IPS DF 4.7 (cell line): ENCODE results near the gene ITM2C.

Experiments
- DNase-seq: peaks from one replicate; pipeline ENCODE4 v3.0.0-alpha.2; 2013; ENCODE audit warnings: low spot score; ENCODE audit errors: extremely low read depth

Gene ITM2C

GRCh38 chr2:230850358-230850658 is 14.4 kb upstream of the ITM2C start:
- no peak for DNase-seq

DNA sequence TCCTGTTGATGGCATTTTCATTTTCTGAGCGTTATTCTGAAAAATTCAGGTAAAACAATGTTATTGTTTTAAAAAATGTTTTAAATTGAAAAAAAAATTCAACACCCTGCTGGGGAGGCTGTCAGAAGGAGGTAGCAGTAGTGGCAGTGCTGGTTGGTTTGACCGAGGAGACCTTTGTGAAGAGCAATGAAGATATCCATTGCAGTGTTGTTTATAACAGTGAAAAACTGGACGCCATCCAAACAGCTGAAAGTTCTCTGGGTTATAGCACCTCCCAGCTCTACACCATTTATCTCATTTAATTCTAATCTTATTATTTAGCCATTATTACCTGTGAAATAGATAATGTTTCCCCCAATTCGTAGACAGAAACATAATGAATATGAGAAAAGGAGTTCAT is 12.6 kb upstream of the ITM2C start:
- no peak for DNase-seq

DNA sequence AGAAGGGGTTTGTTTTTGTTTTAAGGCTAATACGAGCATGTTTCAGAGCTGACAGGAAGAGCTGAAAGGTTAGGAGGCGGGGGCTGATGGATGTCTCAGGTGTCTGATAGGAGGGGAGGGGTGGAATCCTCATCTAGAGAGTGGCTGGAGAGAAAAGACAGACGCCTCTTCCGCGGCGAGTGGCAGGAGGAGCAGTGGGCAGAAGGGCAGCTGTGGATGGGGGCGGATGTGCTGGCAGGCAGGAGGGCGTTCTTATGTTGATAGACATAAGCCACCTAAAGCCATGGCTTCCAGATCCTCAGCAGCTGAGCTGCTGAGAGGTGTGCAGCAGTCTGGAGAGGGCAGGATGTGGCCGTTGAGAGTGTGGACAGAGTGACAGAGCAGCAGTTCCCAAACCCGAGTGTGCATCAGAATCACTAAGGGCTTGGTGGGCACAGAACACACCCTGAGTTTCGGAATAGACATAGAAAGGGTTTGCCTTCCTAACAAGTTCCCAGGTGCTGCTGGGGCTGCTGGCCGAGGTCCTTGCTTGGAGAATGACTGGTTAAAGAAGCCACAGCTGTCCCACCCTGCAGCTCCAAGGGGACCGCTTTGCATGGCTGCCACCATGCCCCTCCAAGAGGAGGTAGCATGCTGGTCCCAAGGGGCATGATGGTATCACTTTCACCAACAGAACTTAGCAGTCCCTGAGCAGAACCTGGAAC is 3.0 kb upstream of the ITM2C start:
- no peak for DNase-seq

DNA sequence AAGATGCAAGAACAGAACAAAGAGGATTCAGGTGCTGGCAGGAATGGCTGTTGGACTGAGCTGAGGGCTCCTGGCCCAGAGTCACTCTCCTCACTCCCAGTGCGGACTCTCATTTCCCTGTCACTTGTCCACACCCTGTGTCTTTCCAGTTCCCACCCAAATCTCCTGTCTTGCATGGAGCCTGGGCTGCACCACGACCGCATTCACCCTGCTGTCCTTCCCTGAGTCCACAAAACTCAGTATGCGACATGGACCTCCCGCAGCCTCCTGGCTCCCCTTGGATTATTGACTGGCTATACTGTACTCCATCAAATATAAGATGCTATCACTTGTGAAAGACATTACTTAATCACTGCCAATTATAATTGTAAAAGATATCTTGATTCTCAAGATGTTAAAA is 2.5 kb upstream of the ITM2C start:
- DNase-seq: no peak

GRCh38 chr2:230863031-230863430 is 1.7 kb upstream of the ITM2C start:
- no peak for DNase-seq

- DNase-seq: no peak
Observed at GRCh38 chr2:230863442-230864121, 1.2 kb upstream of the ITM2C start.

GRCh38 chr2:230864122-230864604 is 579 bp upstream of the ITM2C start:
- no peak for DNase-seq

GRCh38 chr2:230865307-230865765 is 594 bp downstream of the ITM2C start:
- DNase-seq: no peak

DNA sequence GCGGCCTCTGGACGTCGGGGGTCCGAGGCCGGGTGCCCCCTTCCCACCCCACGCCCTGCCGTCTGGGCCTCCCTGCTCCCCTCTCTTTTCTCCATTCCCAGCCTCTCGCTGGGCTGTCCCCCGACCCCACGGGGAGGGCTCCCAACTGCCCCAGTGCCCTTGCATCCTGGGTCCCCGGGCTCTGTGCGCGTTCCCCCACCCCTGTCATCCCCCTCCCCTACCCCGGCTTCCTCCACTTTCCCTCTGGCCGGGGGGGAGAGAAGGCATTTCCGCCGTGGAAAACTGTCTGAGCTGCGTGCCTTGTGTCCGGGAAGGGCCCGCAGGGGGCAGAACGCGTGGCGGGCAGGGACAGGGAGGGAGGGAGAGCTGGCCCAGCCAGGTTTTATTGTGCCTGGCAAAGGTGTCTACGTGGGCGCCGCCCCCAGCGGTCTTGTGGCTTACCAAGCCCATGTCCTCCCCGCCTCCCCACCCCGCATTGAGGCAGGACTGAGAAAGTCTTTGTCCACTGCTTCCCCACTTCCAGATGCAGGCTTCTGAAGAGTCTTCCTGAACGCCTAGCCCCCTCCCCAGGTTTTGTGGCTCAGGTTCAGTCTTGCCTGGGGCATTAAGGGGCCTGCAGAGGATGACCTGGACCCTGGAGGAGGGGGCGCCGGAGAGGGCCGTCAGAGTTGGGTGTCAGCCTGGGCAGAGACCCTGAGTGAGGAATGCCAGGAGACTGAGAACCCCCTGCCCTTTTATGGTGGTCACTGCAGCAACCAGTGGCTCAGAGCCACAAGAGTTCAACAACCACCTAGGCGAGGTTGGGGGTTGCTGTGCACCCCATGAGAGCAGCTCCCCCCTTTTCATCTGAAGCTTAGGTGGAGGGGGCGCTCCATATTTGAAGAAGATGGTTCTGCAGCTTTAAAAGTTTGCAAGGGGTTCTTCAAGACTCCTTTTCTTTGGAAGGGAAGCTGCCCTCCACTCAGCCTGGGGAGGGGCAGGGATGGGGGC is 1.3 kb downstream of the ITM2C start:
- no peak for DNase-seq

DNA sequence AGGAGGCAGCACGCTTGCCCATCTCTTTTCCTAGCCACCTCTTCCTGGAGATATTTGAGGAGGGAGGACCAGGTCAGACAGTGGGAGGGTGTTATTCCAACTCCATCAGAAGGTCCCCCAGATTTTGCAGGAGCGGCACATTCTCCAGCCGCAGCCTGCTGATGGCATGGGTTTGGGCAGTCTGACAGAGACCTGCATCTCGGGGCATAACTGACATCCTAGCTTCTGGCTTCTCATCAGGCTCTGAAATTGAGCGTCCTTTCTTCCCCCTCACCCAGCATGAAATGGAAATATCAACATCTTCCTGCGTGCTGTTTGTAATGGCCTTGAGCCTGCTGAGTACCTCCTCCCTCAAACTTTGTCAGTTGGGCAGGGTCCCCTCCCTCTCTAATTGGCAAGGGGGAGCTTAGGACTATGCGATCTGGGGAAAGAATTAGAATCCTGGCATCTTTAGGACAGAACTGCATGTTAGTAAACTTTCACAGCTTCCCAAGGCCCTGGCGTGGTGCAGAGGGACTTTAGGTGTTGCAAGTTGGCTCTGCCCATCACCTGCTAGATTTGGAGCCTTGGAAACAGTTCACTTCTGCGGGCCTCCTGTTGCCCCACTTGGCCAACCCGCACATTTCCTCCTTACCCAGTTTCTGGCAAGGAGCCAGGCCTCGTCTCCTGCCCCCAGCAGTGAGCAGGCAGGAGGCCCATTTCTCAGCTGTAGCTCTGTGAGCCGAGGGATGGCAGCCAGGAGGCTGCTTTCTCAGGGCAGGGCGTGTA is 2.2 kb downstream of the ITM2C start:
- no peak for DNase-seq

- DNase-seq: no peak
Observed at GRCh38 chr2:230868161-230868946, 3.6 kb downstream of the ITM2C start.

GRCh38 chr2:230868947-230869913 is 4.5 kb downstream of the ITM2C start:
- DNase-seq: no peak

DNA sequence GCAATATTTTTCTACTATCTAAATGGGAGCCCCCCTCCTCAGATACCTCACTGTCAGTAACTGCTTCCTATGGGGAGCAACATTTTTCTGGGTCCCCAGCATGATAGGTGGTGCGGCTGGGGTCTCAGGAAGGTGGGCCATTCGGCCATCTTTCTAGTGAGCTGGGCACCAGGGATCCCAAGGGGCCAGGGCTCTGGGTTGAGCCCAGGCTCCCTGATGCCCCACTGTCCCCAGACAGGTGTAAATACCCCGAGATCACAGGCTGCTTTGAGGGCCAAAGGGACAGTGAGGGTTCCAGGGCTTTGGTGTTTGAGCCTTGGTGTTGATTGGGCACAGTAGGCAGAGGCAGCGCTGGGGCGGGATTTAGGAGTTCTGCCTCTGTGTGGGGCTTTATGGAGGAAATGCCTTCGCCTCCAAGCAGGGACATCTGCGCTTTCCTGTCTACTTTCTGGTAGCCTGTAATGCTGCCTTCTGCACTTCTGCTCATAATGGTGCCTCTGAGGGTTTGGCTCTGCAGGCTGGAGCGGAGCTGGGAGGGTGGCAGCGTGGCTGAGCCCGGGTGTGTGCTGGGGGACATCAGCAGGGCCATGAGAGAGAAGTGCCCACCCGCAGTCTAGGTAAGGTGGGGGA is 5.3 kb downstream of the ITM2C start:
- DNase-seq: no peak

DNA sequence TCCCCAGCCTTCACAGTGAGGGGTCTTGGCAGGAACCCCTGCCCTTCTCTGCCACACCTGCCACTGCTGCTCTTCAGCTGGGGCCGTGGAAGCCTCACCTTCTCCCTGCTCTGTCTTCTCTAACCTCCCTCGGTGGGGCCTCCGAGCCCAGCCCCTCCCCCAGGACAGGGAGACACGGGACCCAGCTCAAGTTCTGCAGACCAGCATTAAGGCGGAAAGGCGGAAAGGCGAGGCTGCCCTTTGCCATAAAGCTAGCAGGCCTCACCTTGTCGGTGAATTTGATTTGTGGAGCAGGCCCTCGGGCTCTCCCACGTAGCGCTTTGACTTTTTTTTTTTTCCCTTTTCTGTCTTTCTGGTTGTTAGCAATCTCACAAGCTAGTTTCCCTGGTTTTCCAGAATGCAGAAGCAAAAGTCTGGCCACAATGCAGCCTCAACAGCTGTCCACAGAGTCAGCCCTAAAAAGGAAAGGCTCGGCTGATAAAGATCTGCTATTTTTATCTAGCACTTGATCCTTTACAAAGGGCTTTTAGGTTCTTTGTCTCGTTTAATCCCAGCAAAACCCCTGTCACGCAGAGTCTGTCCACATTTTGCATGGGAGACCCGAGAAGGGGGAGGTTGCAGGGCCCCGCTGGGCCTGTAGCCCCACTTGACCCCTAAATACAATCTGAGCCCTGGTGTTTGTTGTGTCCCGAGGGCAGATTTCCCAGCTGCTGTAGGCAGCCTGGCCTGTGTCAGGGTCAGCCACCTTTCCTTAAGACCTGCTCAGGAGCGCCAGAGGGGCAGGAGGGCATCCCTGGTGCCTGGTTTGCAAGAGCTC is 6.0 kb downstream of the ITM2C start:
- DNase-seq: no peak

GRCh38 chr2:230871361-230872150 is 6.8 kb downstream of the ITM2C start:
- DNase-seq: no peak

DNA sequence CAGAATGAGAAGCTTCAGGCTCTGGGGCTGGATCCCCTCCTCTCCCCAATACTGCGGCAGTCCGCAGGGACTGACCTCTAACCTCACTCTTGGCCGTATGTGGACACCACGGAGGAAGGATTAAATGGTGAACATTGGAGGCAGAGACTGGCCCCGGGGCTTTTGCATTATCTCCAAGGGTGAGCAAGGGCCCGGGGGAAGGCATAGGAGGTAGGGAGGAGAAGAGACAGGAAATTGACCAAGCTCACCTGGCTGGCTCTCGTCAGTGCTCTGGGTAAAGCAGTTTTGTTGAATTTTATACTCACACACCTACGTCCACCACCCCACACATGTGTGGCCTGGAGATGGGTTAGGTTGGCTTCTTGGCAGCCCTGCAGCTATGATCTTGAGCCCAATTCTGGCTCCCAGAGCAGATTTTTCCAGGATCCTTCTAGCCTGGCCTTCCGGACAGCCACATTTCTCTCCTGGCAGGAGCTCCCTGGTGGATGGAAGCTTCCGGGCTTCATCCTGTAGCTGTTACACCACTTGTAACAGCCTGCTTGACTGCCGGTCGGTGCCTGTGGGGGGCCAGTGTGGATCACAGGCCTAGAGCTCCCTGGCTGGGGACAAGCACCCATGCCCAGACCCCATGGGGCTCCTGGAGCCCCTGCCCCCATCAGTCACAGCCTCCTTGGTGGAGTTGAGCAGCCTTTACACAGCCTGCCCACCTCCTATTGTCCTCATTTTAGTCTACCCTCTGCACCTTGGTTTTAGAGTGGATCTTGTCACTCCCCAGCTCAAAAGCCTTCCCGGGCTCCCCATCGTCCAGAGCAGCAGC is 7.6 kb downstream of the ITM2C start:
- DNase-seq: no peak
